GM23338 (cell line): Measurements from ENCODE around the gene RAX. TPM values are rescaled to one million over a fixed set of nuclear protein-coding genes. Genes with fewer than 3 reads are reported as not detected.

Source experiments
- ATAC-seq: fragments of 200-7000 bp; cut with Tn5 transposase; 3 replicates; pipeline ENCODE4 v1.9.1; 2020
- DNase-seq: peaks from one replicate; pipeline ENCODE4 v3.0.0-alpha.2; 2015; ENCODE audit warnings: low spot score
- H2AFZ ChIP-seq: fragments of 200-600 bp; sonication (generic); 2 replicates; pipeline ENCODE4 v1.8.0; 2016; ENCODE audit warnings: antibody characterized with exemption, mild to moderate bottlenecking, moderate library complexity
- H3F3A ChIP-seq: fragments of 200-600 bp; sonication (generic); replicated peaks from 2 replicates; pipeline ENCODE4 v1.8.0; 2017; ENCODE audit warnings: antibody characterized with exemption, mixed run types, low read depth
- H3K27ac ChIP-seq: fragments of 200-600 bp; sonication (generic); 2 replicates; pipeline ENCODE4 v1.6.1; 2016; ENCODE audit warnings: low read depth
- H3K27me3 ChIP-seq: fragments of 200-600 bp; sonication (generic); 2 replicates; pipeline ENCODE4 v1.8.0; 2016; ENCODE audit warnings: mild to moderate bottlenecking, mixed run types, moderate library complexity; ENCODE audit not compliant: insufficient read depth
- H3K36me3 ChIP-seq: fragments of 200-600 bp; sonication (generic); 2 replicates; pipeline ENCODE4 v1.8.0; 2016; ENCODE audit warnings: mild to moderate bottlenecking; ENCODE audit not compliant: insufficient read depth
- H3K4me1 ChIP-seq: fragments of 200-600 bp; sonication (generic); 2 replicates; pipeline ENCODE4 v1.8.0; 2016; ENCODE audit warnings: mild to moderate bottlenecking, moderate library complexity; ENCODE audit not compliant: insufficient read depth
- H3K4me2 ChIP-seq: fragments of 200-600 bp; sonication (generic); 2 replicates; pipeline ENCODE4 v1.7.1; 2017; ENCODE audit warnings: mixed run types
- H3K4me3 ChIP-seq: fragments of 200-600 bp; sonication (generic); 2 replicates; pipeline ENCODE4 v1.6.1; 2016; ENCODE audit warnings: mixed run types
- H3K79me2 ChIP-seq: fragments of 200-600 bp; sonication (generic); replicated peaks from 2 replicates; pipeline ENCODE4 v1.8.0; 2017; ENCODE audit warnings: mild to moderate bottlenecking; ENCODE audit not compliant: insufficient read depth
- H3K9me2 ChIP-seq: fragments of 200-600 bp; sonication (generic); 2 replicates; pipeline ENCODE4 v1.8.0; 2017; ENCODE audit not compliant: insufficient read depth
- H4K20me1 ChIP-seq: fragments of 200-600 bp; sonication (generic); replicated peaks from 2 replicates; pipeline ENCODE4 v1.8.0; 2017; ENCODE audit warnings: mild to moderate bottlenecking; ENCODE audit not compliant: insufficient read depth
- H3K27ac Mint-ChIP-seq: 2 replicates; pipeline ENCODE4 v1.8.0; 2020; ENCODE audit warnings: inconsistent platforms, mild to moderate bottlenecking, moderate library complexity, mixed read lengths
- H3K27me3 Mint-ChIP-seq: 3 replicates; pipeline ENCODE4 v1.8.0; 2022; ENCODE audit warnings: low read depth, mild to moderate bottlenecking, moderate library complexity, mixed read lengths, inconsistent platforms; ENCODE audit not compliant: insufficient read depth, poor library complexity
- H3K36me3 Mint-ChIP-seq: 3 replicates; pipeline ENCODE4 v1.8.0; 2021; ENCODE audit warnings: low read depth, mild to moderate bottlenecking, inconsistent platforms, moderate library complexity, mixed read lengths
- H3K4me1 Mint-ChIP-seq: 3 replicates; pipeline ENCODE4 v1.8.0; 2020; ENCODE audit warnings: mild to moderate bottlenecking, inconsistent platforms, mixed read lengths
- H3K4me3 Mint-ChIP-seq: 3 replicates; pipeline ENCODE4 v1.8.0; 2021; ENCODE audit warnings: moderate library complexity, mild to moderate bottlenecking, inconsistent platforms, mixed read lengths
- H3K9me3 Mint-ChIP-seq: 3 replicates; pipeline ENCODE4 v1.8.0; 2020; ENCODE audit warnings: moderate library complexity, mild to moderate bottlenecking, inconsistent platforms, mixed read lengths
- CREB1 ChIP-seq: fragments of 250-450 bp; sonication (Bioruptor Pico); IDR thresholded peaks from 2 replicates; pipeline ENCODE4 v1.5.0; 2020; ENCODE audit warnings: low read depth, mild to moderate bottlenecking, moderate library complexity
- ETS1 ChIP-seq: IDR thresholded peaks from 2 replicates; pipeline ENCODE4 v1.6.1; 2016; ENCODE audit warnings: antibody characterized with exemption
- JUNB ChIP-seq: IDR thresholded peaks from one replicate; pipeline ENCODE4 v1.6.1; 2016; ENCODE audit warnings: antibody characterized with exemption; ENCODE audit not compliant: unreplicated experiment
- REST ChIP-seq: IDR thresholded peaks from one replicate; pipeline ENCODE4 v1.6.1; 2018; ENCODE audit warnings: antibody characterized with exemption; ENCODE audit not compliant: unreplicated experiment
- STAT1 ChIP-seq: IDR thresholded peaks from one replicate; pipeline ENCODE4 v1.6.1; 2016; ENCODE audit warnings: antibody characterized with exemption; ENCODE audit not compliant: unreplicated experiment
- ZNF114 ChIP-seq: fragments of 250-450 bp; sonication (Bioruptor Pico); IDR thresholded peaks from 2 replicates; pipeline ENCODE4 v1.5.0; 2020; ENCODE audit warnings: mild to moderate bottlenecking, moderate library complexity
- ZNF462 ChIP-seq: fragments of 250-450 bp; sonication (Bioruptor Pico); IDR thresholded peaks from 2 replicates; pipeline ENCODE4 v1.5.0; 2020; ENCODE audit warnings: mild to moderate bottlenecking, moderate library complexity
- polyA plus RNA-seq: library from polyadenylated mRNA; unstranded; fragments of >200 nt; fragmentation: Nextera tagmentation; extraction: Ambion mirVana; gene quantifications from 2 replicates; pipeline ENCODE4 v1.2.1, GENCODE V29; 2016
- total RNA-seq: library from RNA; depleted of rRNA; stranded (reverse); fragments of >200 nt; shearing (Covaris generic); gene quantifications from 2 replicates; pipeline ENCODE4 v1.2.3, GENCODE V29; 2014

Gene RAX
- total and polyA plus RNA-seq, 2 experiments from 2014 or later: 0.03 to 0.16 TPM

- TF ChIP-seq ZNF462: no peak
- TF ChIP-seq CREB1 (CRISPR knock-in tag): no peak
- TF ChIP-seq ETS1: no peak
- TF ChIP-seq STAT1: no peak
Measured at GRCh38 chr18:59278793-59279192, 5.5 kb upstream of the RAX start (continued).

- no peaks in the 10 kb centered on the region for H3K36me3 ChIP-seq
- H3F3A ChIP-seq: peaks cover 9% of the 10 kb centered on the region; the same call in 1 of the 2 replicates
- no peaks in the 10 kb centered on the region for H3K36me3 Mint-ChIP-seq
- H3K4me2 ChIP-seq: peak overlapping the region; percentile 79
- no peaks in the 10 kb centered on the region for H3K9me2 ChIP-seq
- H3K27ac ChIP-seq: no peak overlapping the region
- peaks cover 22% of the 10 kb centered on the region; the same call in 1 of the 2 replicates for H4K20me1 ChIP-seq
- ATAC-seq (peak; percentile 23), DNase-seq (peak; percentile 53)
- H3K27ac Mint-ChIP-seq: no peak overlapping the region
- no peaks in the 10 kb centered on the region for H3K79me2 ChIP-seq
- peaks cover 58% of the 10 kb centered on the region for H3K27me3 Mint-ChIP-seq
- H3K4me1 Mint-ChIP-seq: peaks cover 29% of the 10 kb centered on the region
- H3K4me3 ChIP-seq: peak overlapping the region; percentile 45
- H3K4me1 ChIP-seq: peaks cover 38% of the 10 kb centered on the region
- peaks cover 100% of the 10 kb centered on the region for H3K27me3 ChIP-seq
- no peak overlapping the region for H2AFZ ChIP-seq
- H3K9me3 Mint-ChIP-seq: peaks cover 1% of the 10 kb centered on the region; the same call in 1 of the 3 replicates
- H3K4me3 Mint-ChIP-seq: peak overlapping the region; percentile 35; the same call in 2 of the 3 replicates
- no peak for TF ChIP-seq STAT1
- no peak for TF ChIP-seq REST
- TF ChIP-seq ETS1: no peak
- TF ChIP-seq JUNB: no peak
- no peak for TF ChIP-seq ZNF114 (CRISPR knock-in tag)
Measured at GRCh38 chr18:59276047-59276446, 2.8 kb upstream of the RAX start.
